Measurements from ENCODE around the gene TDRD10.

TDRD10 gene

GRCh38 chr1:154568157-154568815, 66.3 kb downstream of the TDRD10 start:
- H3K4me3 ChIP-seq (ENCODE audit: low read length), result no peak overlapping the region
- no peaks in the 10 kb centered on the region for H3K36me3 ChIP-seq (replicated peaks; ENCODE audit: insufficient read depth, low read length)
- DNase-seq, result no peak

GRCh38 chr1:154571244-154571963, 69.4 kb downstream of the TDRD10 start:
- Histone ChIP-seq H3K27ac (ENCODE audit: low read length) (no peak overlapping the region), H3F3A (ENCODE audit: insufficient read depth, low read length) (peaks cover 5% of the 10 kb centered on the region; the same call in 1 of the 2 replicates), H2AFZ (ENCODE audit: low read length) (no peak overlapping the region), H3K4me2 (ENCODE audit: low read depth, low read length) (no peak overlapping the region), H3K9me2 (replicated peaks; ENCODE audit: insufficient read depth, low read length) (no peaks in the 10 kb centered on the region), H3K36me3 (replicated peaks; ENCODE audit: insufficient read depth, low read length) (no peaks in the 10 kb centered on the region), H3K9me3 (replicated peaks; ENCODE audit: insufficient read depth, low read length) (no peaks in the 10 kb centered on the region), H3K4me1 (ENCODE audit: low read length) (peaks cover 5% of the 10 kb centered on the region; the same call in 1 of the 2 replicates), H3K9ac (ENCODE audit: low read length) (no peak overlapping the region), H3K79me2 (ENCODE audit: low read length) (no peaks in the 10 kb centered on the region), H4K20me1 (ENCODE audit: insufficient read depth, low read length) (no peaks in the 10 kb centered on the region), H3K27me3 (replicated peaks; ENCODE audit: insufficient read depth, low read length) (peaks cover 37% of the 10 kb centered on the region), H3K4me3 (ENCODE audit: low read length) (no peak overlapping the region)
- no peak for DNase-seq
- no peak for TF ChIP-seq EZH2phosphoT487 (IDR thresholded peaks at IDR 0.05; ENCODE audit: low read length)
- no peak for TF ChIP-seq EZH2 (optimal IDR thresholded peaks at IDR 0.05; ENCODE audit: low read depth, low read length)
- TF ChIP-seq CTCF (IDR thresholded peaks at IDR 0.05; ENCODE audit: low read length), result no peak

More at GRCh38 chr1:154568157-154568815, 66.3 kb downstream of the TDRD10 start:
- Histone ChIP-seq H3F3A (ENCODE audit: insufficient read depth, low read length) (no peaks in the 10 kb centered on the region), H3K4me1 (ENCODE audit: low read length) (no peaks in the 10 kb centered on the region), H3K9me3 (replicated peaks; ENCODE audit: insufficient read depth, low read length) (no peaks in the 10 kb centered on the region), H3K9ac (ENCODE audit: low read length) (no peak overlapping the region), H3K27ac (ENCODE audit: low read length) (no peak overlapping the region), H3K4me2 (ENCODE audit: low read depth, low read length) (peak overlapping the region; percentile 68; the same call in 1 of the 2 replicates), H3K27me3 (replicated peaks; ENCODE audit: insufficient read depth, low read length) (peaks cover 54% of the 10 kb centered on the region), H3K79me2 (ENCODE audit: low read length) (no peaks in the 10 kb centered on the region), H2AFZ (ENCODE audit: low read length) (no peak overlapping the region), H3K9me2 (replicated peaks; ENCODE audit: insufficient read depth, low read length) (no peaks in the 10 kb centered on the region), H4K20me1 (ENCODE audit: insufficient read depth, low read length) (no peaks in the 10 kb centered on the region)
- TF ChIP-seq CTCF (IDR thresholded peaks at IDR 0.05; ENCODE audit: low read length), result no peak
- no peak for TF ChIP-seq EZH2phosphoT487 (IDR thresholded peaks at IDR 0.05; ENCODE audit: low read length)
- TF ChIP-seq EZH2 (optimal IDR thresholded peaks at IDR 0.05; ENCODE audit: low read depth, low read length), result no peak

- H2AFZ ChIP-seq (ENCODE audit: low read length), result no peak overlapping the region
- H4K20me1 ChIP-seq (ENCODE audit: insufficient read depth, low read length), result no peaks in the 10 kb centered on the region
- H3K4me1 ChIP-seq (ENCODE audit: low read length), result peaks cover 5% of the 10 kb centered on the region; the same call in 1 of the 2 replicates
- TF ChIP-seq CTCF (IDR thresholded peaks at IDR 0.05; ENCODE audit: low read length), result no peak
- no peak for TF ChIP-seq EZH2phosphoT487 (IDR thresholded peaks at IDR 0.05; ENCODE audit: low read length)
- no peak for TF ChIP-seq EZH2 (optimal IDR thresholded peaks at IDR 0.05; ENCODE audit: low read depth, low read length)
- no peaks in the 10 kb centered on the region for H3K9me2 ChIP-seq (replicated peaks; ENCODE audit: insufficient read depth, low read length)
- H3F3A ChIP-seq (ENCODE audit: insufficient read depth, low read length), result peaks cover 5% of the 10 kb centered on the region; the same call in 1 of the 2 replicates
- no peak overlapping the region for H3K4me3 ChIP-seq (ENCODE audit: low read length)
- H3K9ac ChIP-seq (ENCODE audit: low read length), result no peak overlapping the region
- H3K79me2 ChIP-seq (ENCODE audit: low read length), result no peaks in the 10 kb centered on the region
- H3K9me3 ChIP-seq (replicated peaks; ENCODE audit: insufficient read depth, low read length), result no peaks in the 10 kb centered on the region
- DNase-seq, result no peak
- no peak overlapping the region for H3K4me2 ChIP-seq (ENCODE audit: low read depth, low read length)
- no peaks in the 10 kb centered on the region for H3K36me3 ChIP-seq (replicated peaks; ENCODE audit: insufficient read depth, low read length)
- peaks cover 31% of the 10 kb centered on the region for H3K27me3 ChIP-seq (replicated peaks; ENCODE audit: insufficient read depth, low read length)
- no peak overlapping the region for H3K27ac ChIP-seq (ENCODE audit: low read length)
Measured at GRCh38 chr1:154571964-154572288, 69.9 kb downstream of the TDRD10 start.

All from MM.1S (cell line).